ENCODE results near the gene DIP2C.

DNA sequence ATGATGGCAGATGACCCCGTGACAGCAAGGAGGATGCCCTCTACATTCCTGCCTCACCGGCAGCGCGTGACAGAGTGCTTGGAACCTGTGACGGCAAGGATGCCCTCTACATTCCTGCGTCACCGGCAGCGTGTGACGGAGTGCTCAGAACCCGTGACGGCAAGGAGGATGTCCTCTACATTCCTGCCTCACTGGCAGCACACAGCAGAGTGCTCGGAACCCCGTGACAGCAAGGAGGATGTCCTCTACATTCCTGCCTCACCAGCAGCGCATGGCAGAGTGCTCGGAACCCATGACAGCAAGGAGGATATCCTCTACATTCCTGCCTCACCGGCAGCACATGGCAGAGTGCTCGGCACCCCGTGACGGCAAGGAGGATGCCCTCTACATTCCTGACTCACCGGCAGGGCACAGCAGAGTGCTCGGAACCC lies 231.0 kb downstream of the DIP2C start:
- TF ChIP-seq POLR2AphosphoS5 (IDR thresholded peaks at IDR 0.05; ENCODE audit: low read depth, low read length): no peak
- no peak for TF ChIP-seq POLR2A (IDR thresholded peaks at IDR 0.05; ENCODE audit: low read depth, low read length)
- TF ChIP-seq TAF1 (IDR thresholded peaks at IDR 0.05; ENCODE audit: borderline replicate concordance, low read depth, low read length): no peak

Measured in GM12892 (cell line).